ENCODE data around the gene KMT2B.
A peak's percentile ranks its signal among the peaks of the same experiment; 100 is the strongest.

The KMT2B gene

GRCh38 chr19:35741203-35741515 lies 23.4 kb downstream of the KMT2B start:
- no peak for DNase-seq

GRCh38 chr19:35742121-35742724 lies 24.4 kb downstream of the KMT2B start, which contains the start of gene IGFLR1:
TSS of gene IGFLR1 (minus strand) at chr19:35742452. CDS start at chr19:35741180, 1,272 bp downstream.
- DNase-seq, result peak; percentile 79 to 82

- DNase-seq, result no peak
These were observed 26.0 kb downstream of the KMT2B start for GRCh38 chr19:35743640-35744429.

- peak; percentile 97 for DNase-seq
These were observed 26.9 kb downstream of the KMT2B start for GRCh38 chr19:35744430-35745327.

GRCh38 chr19:35745328-35746086 lies 27.7 kb downstream of the KMT2B start, which contains the start of the genes PSENEN and U2AF1L4:
TSS of gene PSENEN (plus strand) at chr19:35745651. CDS start at chr19:35745931, 280 bp downstream.
TSS of gene U2AF1L4 (minus strand) at chr19:35745418. CDS start at chr19:35745391, 27 bp downstream.
- DNase-seq, result peak; percentile 99 to 100

- no peak for DNase-seq
These were observed 28.3 kb downstream of the KMT2B start for GRCh38 chr19:35746087-35746462.

- no peak for DNase-seq
These were observed 28.7 kb downstream of the KMT2B start for GRCh38 chr19:35746531-35746930.

- DNase-seq, result peak; percentile 99 to 100
These were observed 30.6 kb downstream of the KMT2B start, which contains the start of gene LIN37 for GRCh38 chr19:35748106-35749020. TSS of gene LIN37 (plus strand) at chr19:35748576. CDS start at chr19:35748725, 149 bp downstream.

- no peak for DNase-seq
These were observed 32.4 kb downstream of the KMT2B start for GRCh38 chr19:35750167-35750566.

- DNase-seq, result no peak
These were observed 34.3 kb downstream of the KMT2B start for GRCh38 chr19:35751839-35752745.

- DNase-seq, result no peak
These were observed 35.0 kb downstream of the KMT2B start for GRCh38 chr19:35752746-35753350.

GRCh38 chr19:35753634-35754369 lies 36.0 kb downstream of the KMT2B start:
- no peak for DNase-seq

GRCh38 chr19:35754370-35755130 lies 36.7 kb downstream of the KMT2B start:
- no peak for DNase-seq

- DNase-seq, result no peak
These were observed 37.3 kb downstream of the KMT2B start for GRCh38 chr19:35755131-35755549.

GRCh38 chr19:35755550-35756376 lies 38.0 kb downstream of the KMT2B start:
- peak; percentile 59 to 71 for DNase-seq

GRCh38 chr19:35756377-35757230 lies 38.8 kb downstream of the KMT2B start, which contains the start of gene HSPB6:
TSS of gene HSPB6 (minus strand) at chr19:35757029. CDS start at chr19:35757008, 21 bp downstream.
- DNase-seq, result no peak
